HL-60 (cell line): ENCODE data around the gene TH.

Experiments used
- GABPA ChIP-seq: IDR thresholded peaks from 2 replicates; pipeline ENCODE4 v1.6.1; 2012; ENCODE audit warnings: low read depth
- POLR2AphosphoS5 ChIP-seq: IDR thresholded peaks from 2 replicates; pipeline ENCODE4 v1.6.1; 2012; ENCODE audit warnings: low read depth
- SPI1 ChIP-seq: IDR thresholded peaks from 2 replicates; pipeline ENCODE4 v1.6.1; 2012; ENCODE audit warnings: low read depth, mild to moderate bottlenecking, borderline replicate concordance
- TF ChIP-seq, protein P1 (sequence below): IDR thresholded peaks from one replicate; pipeline ENCODE4 v1.5.1; 2011; ENCODE audit warnings: low read length, control low read depth, inconsistent platforms; ENCODE audit not compliant: insufficient read depth
- TF ChIP-seq, protein P2 (sequence below): IDR thresholded peaks from 2 replicates; pipeline ENCODE4 v1.6.1; 2012; ENCODE audit warnings: low read depth; ENCODE audit not compliant: insufficient replicate concordance

DNA sequence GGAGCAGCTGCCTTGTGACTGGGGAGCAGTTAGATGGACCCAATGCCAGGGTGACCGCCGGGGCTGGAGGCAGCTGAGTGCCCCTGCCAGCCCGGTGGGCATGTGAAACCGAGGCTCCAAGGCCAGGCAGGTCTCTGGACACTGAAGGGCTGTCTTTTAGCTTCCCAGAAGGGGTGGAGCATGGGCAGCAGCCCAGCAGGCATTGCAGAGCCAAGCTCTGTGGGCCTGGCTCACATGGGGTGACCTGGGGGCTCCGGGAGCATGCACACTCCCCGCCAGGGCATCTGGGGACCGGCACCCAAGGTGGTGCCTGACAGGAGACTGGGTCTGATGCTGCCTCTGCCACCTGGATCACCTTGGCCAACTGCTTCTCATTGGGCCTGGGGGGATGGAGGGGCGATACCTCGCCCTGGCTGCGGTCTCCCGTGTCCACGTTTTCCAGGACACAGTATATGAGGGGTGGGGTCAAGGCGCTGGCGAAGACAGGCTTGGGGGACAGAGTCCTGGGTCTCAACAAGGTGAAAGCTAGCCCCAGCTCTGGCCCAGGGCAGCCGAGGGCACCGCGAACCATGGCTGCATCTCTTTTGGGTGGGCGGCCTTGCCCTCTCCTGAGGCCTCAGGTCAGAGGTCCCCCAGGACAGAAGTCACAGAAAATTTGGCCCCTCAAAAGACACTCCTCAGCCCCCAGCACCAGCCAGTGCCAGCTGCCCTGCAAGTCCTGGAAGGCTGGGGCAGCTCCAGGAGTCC, 14.1 kb downstream of the TH start:
- TF ChIP-seq, protein P1, sequence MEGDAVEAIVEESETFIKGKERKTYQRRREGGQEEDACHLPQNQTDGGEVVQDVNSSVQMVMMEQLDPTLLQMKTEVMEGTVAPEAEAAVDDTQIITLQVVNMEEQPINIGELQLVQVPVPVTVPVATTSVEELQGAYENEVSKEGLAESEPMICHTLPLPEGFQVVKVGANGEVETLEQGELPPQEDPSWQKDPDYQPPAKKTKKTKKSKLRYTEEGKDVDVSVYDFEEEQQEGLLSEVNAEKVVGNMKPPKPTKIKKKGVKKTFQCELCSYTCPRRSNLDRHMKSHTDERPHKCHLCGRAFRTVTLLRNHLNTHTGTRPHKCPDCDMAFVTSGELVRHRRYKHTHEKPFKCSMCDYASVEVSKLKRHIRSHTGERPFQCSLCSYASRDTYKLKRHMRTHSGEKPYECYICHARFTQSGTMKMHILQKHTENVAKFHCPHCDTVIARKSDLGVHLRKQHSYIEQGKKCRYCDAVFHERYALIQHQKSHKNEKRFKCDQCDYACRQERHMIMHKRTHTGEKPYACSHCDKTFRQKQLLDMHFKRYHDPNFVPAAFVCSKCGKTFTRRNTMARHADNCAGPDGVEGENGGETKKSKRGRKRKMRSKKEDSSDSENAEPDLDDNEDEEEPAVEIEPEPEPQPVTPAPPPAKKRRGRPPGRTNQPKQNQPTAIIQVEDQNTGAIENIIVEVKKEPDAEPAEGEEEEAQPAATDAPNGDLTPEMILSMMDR, result no peak
- TF ChIP-seq POLR2AphosphoS5 (no peak), SPI1 (no peak), GABPA (no peak)
- TF ChIP-seq, protein P2, sequence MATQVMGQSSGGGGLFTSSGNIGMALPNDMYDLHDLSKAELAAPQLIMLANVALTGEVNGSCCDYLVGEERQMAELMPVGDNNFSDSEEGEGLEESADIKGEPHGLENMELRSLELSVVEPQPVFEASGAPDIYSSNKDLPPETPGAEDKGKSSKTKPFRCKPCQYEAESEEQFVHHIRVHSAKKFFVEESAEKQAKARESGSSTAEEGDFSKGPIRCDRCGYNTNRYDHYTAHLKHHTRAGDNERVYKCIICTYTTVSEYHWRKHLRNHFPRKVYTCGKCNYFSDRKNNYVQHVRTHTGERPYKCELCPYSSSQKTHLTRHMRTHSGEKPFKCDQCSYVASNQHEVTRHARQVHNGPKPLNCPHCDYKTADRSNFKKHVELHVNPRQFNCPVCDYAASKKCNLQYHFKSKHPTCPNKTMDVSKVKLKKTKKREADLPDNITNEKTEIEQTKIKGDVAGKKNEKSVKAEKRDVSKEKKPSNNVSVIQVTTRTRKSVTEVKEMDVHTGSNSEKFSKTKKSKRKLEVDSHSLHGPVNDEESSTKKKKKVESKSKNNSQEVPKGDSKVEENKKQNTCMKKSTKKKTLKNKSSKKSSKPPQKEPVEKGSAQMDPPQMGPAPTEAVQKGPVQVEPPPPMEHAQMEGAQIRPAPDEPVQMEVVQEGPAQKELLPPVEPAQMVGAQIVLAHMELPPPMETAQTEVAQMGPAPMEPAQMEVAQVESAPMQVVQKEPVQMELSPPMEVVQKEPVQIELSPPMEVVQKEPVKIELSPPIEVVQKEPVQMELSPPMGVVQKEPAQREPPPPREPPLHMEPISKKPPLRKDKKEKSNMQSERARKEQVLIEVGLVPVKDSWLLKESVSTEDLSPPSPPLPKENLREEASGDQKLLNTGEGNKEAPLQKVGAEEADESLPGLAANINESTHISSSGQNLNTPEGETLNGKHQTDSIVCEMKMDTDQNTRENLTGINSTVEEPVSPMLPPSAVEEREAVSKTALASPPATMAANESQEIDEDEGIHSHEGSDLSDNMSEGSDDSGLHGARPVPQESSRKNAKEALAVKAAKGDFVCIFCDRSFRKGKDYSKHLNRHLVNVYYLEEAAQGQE, result no peak
